Mesenteric fat pad (tissue), 1 donor: ENCODE data around the gene USP2. TPM values are rescaled to one million over a fixed set of nuclear protein-coding genes. Genes with fewer than 3 reads are reported as not detected.

Experiments
- DNase-seq: peaks from one replicate; pipeline ENCODE4 v3.0.0-alpha.2; 2020; ENCODE audit warnings: low spot score
- microRNA-seq: library from miRNA; unstranded; fragments of <30 nt; microRNA quantifications from one replicate; pipeline ENCODE4 v1.2.0, GENCODE V29; 2020; ENCODE audit warnings: borderline number of aligned reads
- total RNA-seq: library from RNA; stranded (reverse); fragmentation: NEBNext Ultra II Directional; extraction: Animal tissue kit (Norgen Biotek cat#: 25700); gene quantifications from one replicate; pipeline ENCODE4 v1.2.1, GENCODE V29; 2021
- donor health status: DM: yes; HTN: yes; CAD: no.

The USP2 gene
- total RNA-seq, 1 donor from 2014 or later: 4.2 TPM

GRCh38 chr11:119307219-119307618, 74.3 kb downstream of the USP2 start:
- no peak for DNase-seq

- no peak for DNase-seq
Observed at GRCh38 chr11:119306373-119306890, 75.1 kb downstream of the USP2 start.

- no peak for DNase-seq
Observed at GRCh38 chr11:119305556-119306372, 75.7 kb downstream of the USP2 start.

Small RNAs within 50 kb of the gene (microRNA-seq; reads per million reads assigned to microRNA genes)
- gene MIR6756: not detected

Other genes with a start within 250 kb of the USP2 start
- not detected for gene ABCG4, start 232.6 kb downstream of the USP2 start, total RNA-seq
- gene NLRX1, start 213.0 kb downstream of the USP2 start, total RNA-seq: 16.3 TPM
- gene NHERF4, start 196.2 kb downstream of the USP2 start, total RNA-seq: not detected
- gene CBL, start 175.4 kb downstream of the USP2 start, total RNA-seq: 30.4 TPM
- 550 TPM for gene MCAM, start 64.6 kb downstream of the USP2 start, total RNA-seq
- gene RNF26, start 47.2 kb downstream of the USP2 start, total RNA-seq: 20.6 TPM
- gene C1QTNF5, start 40.8 kb downstream of the USP2 start, total RNA-seq: 52.9 TPM
- not detected for gene MFRP, start 35.0 kb downstream of the USP2 start, total RNA-seq
- 33.4 TPM for gene THY1, start 41.5 kb upstream of the USP2 start, total RNA-seq